Choroid plexus epithelial cell (primary cell): Measurements from ENCODE around the gene NUP155.
A peak's percentile ranks its signal among the peaks of the same experiment; 100 is the strongest.
"Not testable (repeated sequence)": the region's sequence is repeated elsewhere in the genome, so short reads cannot be mapped to it uniquely, and the experiment has no call there.

ENCODE experiments used
- DNase-seq: peaks from one replicate; pipeline ENCODE4 v3.0.0-alpha.2; 2010; ENCODE audit warnings: low read depth
- H3K4me3 ChIP-seq: 2 replicates; pipeline ENCODE4 v1.5.1; 2011; ENCODE audit warnings: low read depth, mild to moderate bottlenecking, control low read depth, low read length, moderate library complexity
- TF ChIP-seq, protein P1 (sequence below): conservative IDR thresholded peaks from 2 replicates; pipeline ENCODE4 v1.5.1; 2011; ENCODE audit warnings: low read depth, mild to moderate bottlenecking, control low read depth, inconsistent platforms, low read length, moderate library complexity

Gene NUP155

GRCh38 chr5:37379100-37379628 is 8.3 kb upstream of the NUP155 start, which contains the start of gene WDR70:
Gene WDR70, plus strand, starts transcription at chr5:37379318. Its CDS starts 50 bp downstream, at chr5:37379368.
- DNase-seq: peak; percentile 94
- TF ChIP-seq, protein P1, sequence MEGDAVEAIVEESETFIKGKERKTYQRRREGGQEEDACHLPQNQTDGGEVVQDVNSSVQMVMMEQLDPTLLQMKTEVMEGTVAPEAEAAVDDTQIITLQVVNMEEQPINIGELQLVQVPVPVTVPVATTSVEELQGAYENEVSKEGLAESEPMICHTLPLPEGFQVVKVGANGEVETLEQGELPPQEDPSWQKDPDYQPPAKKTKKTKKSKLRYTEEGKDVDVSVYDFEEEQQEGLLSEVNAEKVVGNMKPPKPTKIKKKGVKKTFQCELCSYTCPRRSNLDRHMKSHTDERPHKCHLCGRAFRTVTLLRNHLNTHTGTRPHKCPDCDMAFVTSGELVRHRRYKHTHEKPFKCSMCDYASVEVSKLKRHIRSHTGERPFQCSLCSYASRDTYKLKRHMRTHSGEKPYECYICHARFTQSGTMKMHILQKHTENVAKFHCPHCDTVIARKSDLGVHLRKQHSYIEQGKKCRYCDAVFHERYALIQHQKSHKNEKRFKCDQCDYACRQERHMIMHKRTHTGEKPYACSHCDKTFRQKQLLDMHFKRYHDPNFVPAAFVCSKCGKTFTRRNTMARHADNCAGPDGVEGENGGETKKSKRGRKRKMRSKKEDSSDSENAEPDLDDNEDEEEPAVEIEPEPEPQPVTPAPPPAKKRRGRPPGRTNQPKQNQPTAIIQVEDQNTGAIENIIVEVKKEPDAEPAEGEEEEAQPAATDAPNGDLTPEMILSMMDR: peak; percentile 66

DNA sequence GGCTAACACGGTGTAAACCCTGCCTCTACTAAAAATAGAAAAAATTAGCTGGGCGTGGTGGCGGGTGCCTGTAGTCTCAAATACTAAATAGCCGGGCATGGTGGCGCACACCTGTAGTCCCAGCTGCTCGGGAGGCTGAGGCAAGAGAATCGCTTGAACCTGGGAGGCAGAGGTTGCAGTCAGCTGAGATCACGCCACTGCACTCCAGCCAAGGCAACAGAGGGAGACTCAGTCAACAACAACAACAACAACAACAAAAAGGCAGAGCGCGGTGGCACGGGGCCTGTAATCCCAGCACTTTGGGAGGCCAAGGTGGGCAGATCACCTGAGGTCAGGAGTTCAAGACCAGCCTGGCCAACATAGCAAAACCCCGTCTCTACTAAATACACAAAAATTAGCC is 7.2 kb upstream of the NUP155 start:
- not testable (repeated sequence) for DNase-seq, H3K4me3 ChIP-seq

More at GRCh38 chr5:37379100-37379628, 8.3 kb upstream of the NUP155 start, which contains the start of gene WDR70:
- H3K4me3 ChIP-seq: peak within 1 kb of the TSS; percentile 75

- TF ChIP-seq, protein P1: no peak
- no peak overlapping the region for H3K4me3 ChIP-seq
- DNase-seq: no peak
Observed at GRCh38 chr5:37375091-37375490, 4.2 kb upstream of the NUP155 start.

- TF ChIP-seq, protein P1: no peak
- peak overlapping the region; percentile 94 for H3K4me3 ChIP-seq
- no peak for DNase-seq
Observed at GRCh38 chr5:37370550-37370863, 399 bp downstream of the NUP155 start.

GRCh38 chr5:37355161-37355560 is 15.7 kb downstream of the NUP155 start:
- TF ChIP-seq, protein P1: no peak
- H3K4me3 ChIP-seq: no peak overlapping the region
- DNase-seq: no peak

GRCh38 chr5:37342741-37343140 is 28.2 kb downstream of the NUP155 start:
- DNase-seq, H3K4me3 ChIP-seq: not testable (repeated sequence)

DNA sequence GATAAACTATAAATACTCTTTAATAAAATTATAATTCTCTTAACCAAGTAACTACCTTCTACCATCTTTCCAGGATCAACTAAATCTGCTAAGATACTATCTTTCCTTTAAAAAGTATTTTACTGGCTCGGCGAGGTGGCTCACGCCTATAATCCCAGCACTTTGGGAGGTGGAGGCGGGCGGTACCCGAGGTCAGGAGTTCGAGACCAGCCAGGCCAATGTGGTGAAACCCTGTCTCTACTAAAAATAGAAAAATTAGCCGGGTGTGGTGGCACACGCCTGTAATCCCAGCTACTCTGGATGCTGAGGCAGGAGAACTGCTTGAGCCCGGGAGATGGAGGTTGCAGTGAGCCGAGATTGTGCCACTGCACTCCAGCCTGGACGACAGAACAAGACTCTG is 36.2 kb downstream of the NUP155 start:
- DNase-seq: not testable (repeated sequence)

DNA sequence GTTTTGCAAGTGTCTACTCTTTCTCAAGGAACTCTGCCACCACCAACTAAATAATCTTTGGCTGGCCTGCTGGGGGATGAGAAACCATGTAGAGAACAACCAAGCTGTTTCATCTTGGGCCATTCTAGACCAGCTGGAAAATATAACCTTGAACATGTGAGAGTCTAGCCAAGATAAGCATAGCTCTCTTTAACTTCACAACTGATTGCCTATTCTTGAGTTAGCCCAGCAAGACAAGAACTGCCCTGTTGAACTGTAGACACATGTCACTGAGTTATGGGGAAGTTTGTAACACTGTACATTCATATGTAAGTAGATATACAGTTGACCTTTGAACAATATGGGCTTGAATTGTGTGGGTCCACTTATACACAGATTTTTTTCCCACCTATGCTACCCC is 44.4 kb downstream of the NUP155 start:
- no peak overlapping the region for H3K4me3 ChIP-seq
- TF ChIP-seq, protein P1: no peak
- DNase-seq: no peak

More for the DNA sequence above, 36.2 kb downstream of the NUP155 start:
- H3K4me3 ChIP-seq: not testable (repeated sequence)

GRCh38 chr5:37323607-37324006 is 47.3 kb downstream of the NUP155 start:
- DNase-seq: no peak
- TF ChIP-seq, protein P1: no peak
- no peak overlapping the region for H3K4me3 ChIP-seq
